H1 (cell line): Measurements from ENCODE around the gene LTBP3. TPM values are rescaled to one million over a fixed set of nuclear protein-coding genes. Genes with fewer than 3 reads are reported as not detected.

ENCODE experiments used
- CTCF ChIA-PET: fragments of 300-600 bp; sonication (Branson Sonifier 250); formaldehyde crosslinking; loops from one replicate; lab custom pipeline; 2021; ENCODE audit not compliant: partially characterized antibody; lab: Charles Lee
- POLR2A ChIA-PET: fragments of 300-600 bp; sonication (Branson Sonifier 250); formaldehyde crosslinking; loops from one replicate; lab custom pipeline; 2021; ENCODE audit warnings: inconsistent platforms; ENCODE audit not compliant: partially characterized antibody; lab: Charles Lee
- DNase-seq, 2 experiments: peaks; one replicate each; pipeline versions ENCODE4 v3.0.0 to v3.0.0-alpha.2; 2010 to 2022; ENCODE audit warnings: low spot score in 2 of 2, low read depth in 1 of 2, mixed read lengths in 1 of 2
- FAIRE-seq: peaks from 2 replicates; lab custom pipeline; 2011; peaks lifted over from hg19 to GRCh38; lab: Jason Lieb, UNC
- H2AFZ ChIP-seq: 2 replicates; pipeline ENCODE4 v1.8.1; 2012; ENCODE audit warnings: low read length, inconsistent platforms
- H2AK5ac ChIP-seq: 2 replicates; pipeline ENCODE4 v1.6.1; 2013; ENCODE audit warnings: low read depth, low read length
- H2BK120ac ChIP-seq: replicated peaks from 2 replicates; pipeline ENCODE3; 2013; ENCODE audit warnings: low read depth, low read length, inconsistent platforms
- H2BK12ac ChIP-seq: 2 replicates; pipeline ENCODE4 v1.6.1; 2013; ENCODE audit warnings: low read depth, low read length
- H2BK15ac ChIP-seq: 2 replicates; pipeline ENCODE4 v1.6.1; 2013; ENCODE audit warnings: low read length
- H2BK20ac ChIP-seq: 2 replicates; pipeline ENCODE4 v1.6.1; 2013; ENCODE audit warnings: low read length
- H2BK5ac ChIP-seq: 2 replicates; pipeline ENCODE4 v1.6.1; 2013; ENCODE audit warnings: low read depth, low read length
- H3K14ac ChIP-seq: 2 replicates; pipeline ENCODE4 v1.6.1; 2013; ENCODE audit warnings: inconsistent platforms; ENCODE audit not compliant: insufficient read length
- H3K18ac ChIP-seq: 2 replicates; pipeline ENCODE4 v1.6.1; 2013; ENCODE audit warnings: low read length; ENCODE audit errors: extremely low read depth
- H3K23ac ChIP-seq: 2 replicates; pipeline ENCODE4 v1.6.1; 2013; ENCODE audit warnings: inconsistent platforms; ENCODE audit not compliant: insufficient read length
- H3K23me2 ChIP-seq: 2 replicates; pipeline ENCODE4 v1.6.1; 2013; ENCODE audit warnings: low read depth, low read length
- H3K27ac ChIP-seq: 2 replicates; pipeline ENCODE4 v1.6.1; 2011; ENCODE audit warnings: low read depth, low read length, inconsistent platforms
- H3K27me3 ChIP-seq, 4 experiments: replicated peaks in 1 of 4; 1 replicate in 1 of 4; 2 replicates in 3 of 4; pipeline versions ENCODE4 v1.6.1 to v1.8.1; 2011 to 2013; ENCODE audit warnings: low read length in 3 of 4, mild to moderate bottlenecking in 3 of 4, inconsistent platforms in 2 of 4, mixed read lengths in 2 of 4, moderate library complexity in 1 of 4; ENCODE audit not compliant: control insufficient read depth in 3 of 4, insufficient read depth in 3 of 4; ENCODE audit errors: extremely low read depth in 1 of 4
- H3K36me3 ChIP-seq, 4 experiments: 2 replicates each; pipeline versions ENCODE4 v1.6.1 to v1.8.1; 2011 to 2013; ENCODE audit warnings: mild to moderate bottlenecking in 4 of 4, low read length in 3 of 4, moderate library complexity in 2 of 4, control low read depth in 1 of 4, inconsistent platforms in 1 of 4; ENCODE audit not compliant: insufficient read depth in 4 of 4, control insufficient read depth in 2 of 4
- H3K4ac ChIP-seq: replicated peaks from 2 replicates; pipeline ENCODE3; 2013; ENCODE audit warnings: low read length, low read depth, mixed read lengths, inconsistent platforms; ENCODE audit not compliant: insufficient read length
- H3K4me1 ChIP-seq, 4 experiments: replicated peaks in 1 of 4; 1 replicate in 1 of 4; 2 replicates in 3 of 4; pipeline versions ENCODE4 v1.6.1 to v1.8.1; 2011 to 2013; ENCODE audit warnings: low read length in 3 of 4, inconsistent platforms in 2 of 4, mixed read lengths in 1 of 4; ENCODE audit not compliant: insufficient read depth in 4 of 4, control insufficient read depth in 3 of 4
- H3K4me2 ChIP-seq, 2 experiments: 2 replicates each; pipeline versions ENCODE4 v1.6.1 to v1.8.1; 2011 to 2013; ENCODE audit warnings: low read depth in 2 of 2, low read length in 2 of 2, control low read depth in 1 of 2, inconsistent platforms in 1 of 2, mild to moderate bottlenecking in 1 of 2; ENCODE audit not compliant: insufficient read depth in 1 of 2
- H3K4me3 ChIP-seq, 4 experiments: fragments of 200-600, 300-600 bp in 1 of 4; sonication (generic), shearing (Covaris generic), sonication (Bioruptor Twin) in 1 of 4; 2 replicates each; pipeline versions ENCODE4 v1.5.1 to v1.8.1; 2011 to 2016; ENCODE audit warnings: low read length in 4 of 4, low read depth in 3 of 4, control low read depth in 2 of 4, inconsistent platforms in 2 of 4, mild to moderate bottlenecking in 2 of 4, mixed read lengths in 1 of 4, moderate library complexity in 1 of 4; ENCODE audit not compliant: insufficient read depth in 2 of 4; ENCODE audit errors: extremely low read depth in 1 of 4
- H3K56ac ChIP-seq: replicated peaks from 2 replicates; pipeline ENCODE3; 2013; ENCODE audit warnings: low read depth, mild to moderate bottlenecking, mixed read lengths, low read length, inconsistent platforms; ENCODE audit not compliant: insufficient read length
- H3K79me1 ChIP-seq: 2 replicates; pipeline ENCODE4 v1.6.1; 2013; ENCODE audit warnings: low read depth, low read length, control low read depth
- H3K79me2 ChIP-seq, 2 experiments: 2 replicates each; pipeline versions ENCODE4 v1.6.1 to v1.8.1; 2012 to 2013; ENCODE audit warnings: low read length in 2 of 2, mild to moderate bottlenecking in 2 of 2, inconsistent platforms in 1 of 2; ENCODE audit not compliant: insufficient read depth in 2 of 2, control insufficient read depth in 1 of 2
- H3K9ac ChIP-seq, 4 experiments: replicated peaks in 1 of 4; 1 replicate in 1 of 4; 2 replicates in 3 of 4; pipeline versions ENCODE4 v1.6.1 to v1.8.1; 2011 to 2013; ENCODE audit warnings: low read depth in 3 of 4, low read length in 3 of 4, control low read depth in 2 of 4, mild to moderate bottlenecking in 2 of 4, moderate library complexity in 2 of 4, inconsistent platforms in 1 of 4; ENCODE audit errors: extremely low read depth in 1 of 4
- H3K9me3 ChIP-seq, 2 experiments: 2 replicates each; pipeline versions ENCODE4 v1.6.1 to v1.8.1; 2012 to 2013; ENCODE audit warnings: mild to moderate bottlenecking in 2 of 2, moderate library complexity in 2 of 2, control low read depth in 1 of 2, inconsistent platforms in 1 of 2, low read depth in 1 of 2, low read length in 1 of 2, mixed read lengths in 1 of 2; ENCODE audit not compliant: insufficient read depth in 2 of 2
- H4K20me1 ChIP-seq, 2 experiments: replicated peaks in 1 of 2; 2 replicates each; pipeline versions ENCODE3 to v1.8.1; 2011 to 2013; ENCODE audit warnings: inconsistent platforms in 2 of 2, low read length in 2 of 2, mild to moderate bottlenecking in 1 of 2; ENCODE audit not compliant: insufficient read depth in 2 of 2, control insufficient read depth in 1 of 2
- H4K5ac ChIP-seq: 2 replicates; pipeline ENCODE4 v1.6.1; 2013; ENCODE audit warnings: low read length, low read depth, mixed read lengths, inconsistent platforms; ENCODE audit not compliant: insufficient read length
- H4K8ac ChIP-seq: 2 replicates; pipeline ENCODE4 v1.8.0; 2013; ENCODE audit warnings: mild to moderate bottlenecking, moderate library complexity, low read length, inconsistent platforms; ENCODE audit not compliant: insufficient read depth; ENCODE audit errors: extremely low read depth
- H4K91ac ChIP-seq: replicated peaks from 2 replicates; pipeline ENCODE3; 2013; ENCODE audit warnings: low read length, mixed read lengths, inconsistent platforms; ENCODE audit not compliant: insufficient read length
- CBX5 ChIP-seq: fragments of 300-800, 300-1000 bp; sonication (generic); IDR thresholded peaks from 2 replicates; pipeline ENCODE4 v1.7.1; 2016; ENCODE audit warnings: antibody characterized with exemption, low read length, low read depth
- WGBS, 2 experiments: shearing (Covaris generic) in 1 of 2; methylation state at CpG; one replicate each; pipeline versions ENCODE4 v1.1.6 to v1.1.7; 2013 to 2015; ENCODE audit warnings: low lambda C conversion rate in 2 of 2, mixed read lengths in 2 of 2, inconsistent platforms in 1 of 2, low coverage in 1 of 2, missing lambda C conversion rate in 1 of 2; ENCODE audit not compliant: insufficient replicate concordance in 2 of 2, insufficient coverage in 1 of 2, insufficient read length in 1 of 2; ENCODE audit errors: extremely low coverage in 1 of 2, missing lambda C conversion rate in 1 of 2; 5-methylcytosine and 5-hydroxymethylcytosine counted together
- polyA plus RNA-seq, 7 experiments: library from polyadenylated mRNA; depleted of rRNA in 3 of 7; stranded (reverse) in 5 of 7; unstranded in 2 of 7; fragments of >200 nt in 5 of 7; fragments of 200-250 nt in 2 of 7; gene quantifications; 1 replicate in 5 of 7; 2 replicates in 1 of 7; 4 replicates in 1 of 7; pipeline versions ENCODE4 v1.2.1 to v1.2.3, GENCODE V29; 2011 to 2013; ENCODE audit warnings: missing spikeins in 2 of 7, mixed read lengths in 2 of 7
- total RNA-seq: library from RNA; stranded (reverse); fragmentation: NEBNext Ultra II Directional; extraction: Animal tissue kit (Norgen Biotek cat#: 25700); gene quantifications from 2 replicates; pipeline ENCODE4 v1.2.1, GENCODE V29; 2021

The LTBP3 gene
- total and polyA plus RNA-seq, 2 of the 8 experiments (the other 6 are each of a cell fraction or from before 2014, with no cell fraction given), result 12.8 to 17.8 TPM

DNA sequence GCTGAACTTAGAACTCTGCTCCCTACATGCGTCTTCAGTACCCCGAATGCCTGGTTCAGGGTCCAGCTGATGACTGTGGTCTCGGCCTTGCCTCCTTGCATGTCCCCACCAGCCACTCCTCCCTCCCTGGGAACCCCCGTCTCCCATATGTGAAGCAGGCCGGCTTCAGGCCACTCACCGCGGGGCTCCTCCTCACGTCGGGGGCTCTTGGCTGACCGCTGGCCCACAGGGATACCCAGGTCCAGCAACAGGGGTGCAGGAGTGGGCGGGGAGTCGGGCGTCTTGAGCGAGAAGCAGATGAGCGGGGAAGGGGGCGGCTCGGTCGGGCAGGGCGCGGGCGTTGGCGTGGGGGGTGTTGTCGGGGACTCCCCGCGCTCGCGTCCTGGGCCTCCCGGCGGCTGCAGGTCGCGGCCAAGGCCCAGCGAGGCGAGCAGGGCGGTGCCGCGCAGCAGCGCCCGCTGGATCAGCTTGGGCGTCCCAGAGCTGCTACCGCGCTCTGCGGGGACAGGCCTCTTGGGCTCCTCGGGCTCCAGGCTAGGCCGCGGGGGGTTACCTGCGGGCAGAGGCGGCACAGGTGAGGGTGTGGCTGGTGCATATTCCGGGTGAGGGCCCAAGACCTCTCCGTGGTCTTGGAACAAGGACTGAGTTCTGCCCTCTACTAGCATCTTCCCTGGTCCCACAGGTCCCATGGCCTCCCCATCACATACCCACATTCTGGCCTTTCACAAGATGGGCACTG, 41.2 kb upstream of the LTBP3 start:
- no peak overlapping the region for H2BK15ac ChIP-seq
- no peak overlapping the region for H3K14ac ChIP-seq
- no peak overlapping the region for H3K27ac ChIP-seq
- 94% methylated on average over 24 of the region's 49 CpGs; no CpG with 5 or more reads in 1 of the 2 experiments for WGBS, 2 experiments
- H2BK20ac ChIP-seq, result no peak overlapping the region
- ChIA-PET CTCF (interaction anchor here (14.8 kb wide), 1 partner anchor 9 kb away, joined by 227 read pairs; the partner anchor contains the start of gene KCNK7), POLR2A (interaction anchor here (0.6 to 3.7 kb wide), 5 partner anchors 8 to 194 kb away, joined by 3 to 12 read pairs (median 4); no protein-coding TSS in a partner anchor)
- H3K4me3 ChIP-seq, result no peak overlapping the region
- H3K79me2 ChIP-seq, result no peaks in the 10 kb centered on the region
- H3K4me1 ChIP-seq, result no peaks in the 10 kb centered on the region
- no peak overlapping the region for H3K4me2 ChIP-seq
- no peak overlapping the region for H3K4ac ChIP-seq
- no peaks in the 10 kb centered on the region for H3K9me3 ChIP-seq
- DNase-seq (no peak), FAIRE-seq (no peak)
- no peak overlapping the region for H3K18ac ChIP-seq
- no peaks in the 10 kb centered on the region; a peak in 1 of 7 replicates for H3K27me3 ChIP-seq
- H4K8ac ChIP-seq, result no peak overlapping the region; the same call in 1 of the 2 replicates
- H2BK12ac ChIP-seq, result no peak overlapping the region
- no peak overlapping the region for H3K9ac ChIP-seq
- no peak overlapping the region for H2AK5ac ChIP-seq
- TF ChIP-seq CBX5, result no peak
- H3K79me1 ChIP-seq, result no peaks in the 10 kb centered on the region
- H4K20me1 ChIP-seq, result peaks cover 0 to 2% of the 10 kb centered on the region in 2 experiments
- no peak overlapping the region for H3K23ac ChIP-seq
- peaks cover 3 to 17% (median 6%) of the 10 kb centered on the region in 4 experiments; a peak in 5 of 8 replicates for H3K36me3 ChIP-seq
- no peaks in the 10 kb centered on the region for H3K23me2 ChIP-seq
- H2BK5ac ChIP-seq, result no peak overlapping the region
- no peak overlapping the region for H4K91ac ChIP-seq
- H4K5ac ChIP-seq, result no peak overlapping the region
- H3K56ac ChIP-seq, result no peak overlapping the region
- H2AFZ ChIP-seq, result no peak overlapping the region
- H2BK120ac ChIP-seq, result no peak overlapping the region
